ENCODE results near the gene RMRP. TPM values are rescaled to one million over a fixed set of nuclear protein-coding genes. Genes with fewer than 3 reads are reported as not detected.

Gene RMRP
- total and polyA plus RNA-seq, 10 of the 15 experiments (the other 5 are each of a cell fraction or from before 2014, with no cell fraction given), result 12.0 to 42,450 (median 6,418) TPM; not detected in 4

DNA sequence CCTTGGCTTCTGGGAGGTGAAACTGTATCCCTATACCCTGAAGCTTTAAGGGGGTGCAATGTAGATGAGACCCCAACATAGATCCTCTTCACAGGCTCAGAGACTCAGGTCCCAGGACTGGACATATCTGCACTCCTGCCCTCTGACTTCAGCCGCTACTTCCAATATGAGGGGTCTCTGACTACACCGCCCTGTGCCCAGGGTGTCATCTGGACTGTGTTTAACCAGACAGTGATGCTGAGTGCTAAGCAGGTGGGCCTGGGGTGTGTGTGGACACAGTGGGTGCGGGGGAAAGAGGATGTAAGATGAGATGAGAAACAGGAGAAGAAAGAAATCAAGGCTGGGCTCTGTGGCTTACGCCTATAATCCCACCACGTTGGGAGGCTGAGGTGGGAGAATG, 21.3 kb upstream of the RMRP start:
- 66% methylated on average over 5 of the region's 5 CpGs for WGBS (ENCODE audit: insufficient coverage, insufficient replicate concordance, low lambda C conversion rate, missing lambda C conversion rate)
- RAD21 ChIA-PET (ENCODE audit: unreplicated experiment), result interaction anchor here (1.2 kb wide), 1 partner anchor 8 kb away, joined by 3 read pairs; no protein-coding TSS in a partner anchor
- BruUV-seq (replicated peaks), result no TSS peak

More for the DNA sequence above, 21.3 kb upstream of the RMRP start:
- ChIA-PET POLR2A (no interaction called here), CTCF (interaction anchor here (1.3 to 2.6 kb wide), 3 partner anchors 16 to 48 kb away, joined by 3 to 28 read pairs (median 6); no protein-coding TSS in a partner anchor), SMC1A (ENCODE audit: uncharacterized antibody, unreplicated experiment) (interaction anchor here (1.2 kb wide), 1 partner anchor 16 kb away, joined by 3 read pairs; no protein-coding TSS in a partner anchor)
- ATAC-seq, result no peak
- Histone ChIP-seq H3K79me2 (ENCODE audit: control insufficient read depth, insufficient read depth, low read length) (no peaks in the 10 kb centered on the region), H3K4me3 (no peak overlapping the region), H2AFZ (ENCODE audit: control insufficient read depth, low read depth, low read length) (no peak overlapping the region), H4K20me1 (ENCODE audit: control insufficient read depth, insufficient read depth) (no peaks in the 10 kb centered on the region), H3K4me1 (ENCODE audit: control insufficient read depth, insufficient read depth, low read length) (peaks cover 8% of the 10 kb centered on the region), H3K36me3 (ENCODE audit: control insufficient read depth in 2 of 2, insufficient read depth in 2 of 2, low read length in 1 of 2) (no peaks in the 10 kb centered on the region), H3K27ac (ENCODE audit: control insufficient read depth, insufficient read depth) (no peak overlapping the region), H3K9ac (ENCODE audit: control insufficient read depth, insufficient read depth, low read length) (no peak overlapping the region), H3K27me3 (replicated peaks in 1 of 2; ENCODE audit: control insufficient read depth in 2 of 2, insufficient read depth in 2 of 2, low read length in 1 of 2) (peaks cover 0 to 6% of the 10 kb centered on the region in 2 experiments; a peak in 3 of 4 replicates), H3K9me3 (replicated peaks; ENCODE audit: control insufficient read depth, insufficient read depth, low read length) (no peaks in the 10 kb centered on the region), H3K4me2 (ENCODE audit: control insufficient read depth, insufficient read depth) (no peak overlapping the region)
- no peak for DNase-seq (ENCODE audit: low read depth, low spot score)
- intact Hi-C loops (cut with micrococcal nuclease; ENCODE audit: unreplicated experiment), result no loop called here
- TF ChIP-seq CHD4 (IDR thresholded peaks at IDR 0.05) (no peak), PKNOX1 (IDR thresholded peaks at IDR 0.05) (no peak), NFXL1 (IDR thresholded peaks at IDR 0.05; ENCODE audit: borderline replicate concordance) (no peak), SREBF2 (IDR thresholded peaks at IDR 0.05; ENCODE audit: low read length) (no peak), SPI1 (IDR thresholded peaks at IDR 0.05; ENCODE audit: borderline replicate concordance, insufficient read depth, low read depth, low read length) (no peak), HCFC1 (IDR thresholded peaks at IDR 0.05; ENCODE audit: low read length) (no peak), ZNF592 (IDR thresholded peaks at IDR 0.05) (no peak), SIX5 (IDR thresholded peaks at IDR 0.05; ENCODE audit: low read depth, low read length, severe bottlenecking) (no peak), EED (IDR thresholded peaks at IDR 0.05; ENCODE audit: low read depth) (no peak), SP1 (IDR thresholded peaks at IDR 0.05; ENCODE audit: low read depth, low read length) (no peak), NR2F1 (conservative IDR thresholded peaks at IDR 0.05) (no peak), RB1 (IDR thresholded peaks at IDR 0.05; ENCODE audit: borderline replicate concordance) (no peak), FOS (IDR thresholded peaks at IDR 0.05; ENCODE audit: borderline replicate concordance, extremely low read depth, insufficient read length) (no peak), SUPT20H (IDR thresholded peaks at IDR 0.05; ENCODE audit: borderline replicate concordance, control insufficient read depth, low read depth, low read length) (no peak), NFYA (IDR thresholded peaks at IDR 0.05; ENCODE audit: borderline replicate concordance, low read depth, low read length) (no peak), BACH1 (IDR thresholded peaks at IDR 0.05; ENCODE audit: borderline replicate concordance) (no peak), POLR2AphosphoS5 (IDR thresholded peaks at IDR 0.05; ENCODE audit: low read length) (no peak), MTA3 (IDR thresholded peaks at IDR 0.05; ENCODE audit: borderline replicate concordance, low read length) (no peak)
- TF ChIP-seq, protein P1, sequence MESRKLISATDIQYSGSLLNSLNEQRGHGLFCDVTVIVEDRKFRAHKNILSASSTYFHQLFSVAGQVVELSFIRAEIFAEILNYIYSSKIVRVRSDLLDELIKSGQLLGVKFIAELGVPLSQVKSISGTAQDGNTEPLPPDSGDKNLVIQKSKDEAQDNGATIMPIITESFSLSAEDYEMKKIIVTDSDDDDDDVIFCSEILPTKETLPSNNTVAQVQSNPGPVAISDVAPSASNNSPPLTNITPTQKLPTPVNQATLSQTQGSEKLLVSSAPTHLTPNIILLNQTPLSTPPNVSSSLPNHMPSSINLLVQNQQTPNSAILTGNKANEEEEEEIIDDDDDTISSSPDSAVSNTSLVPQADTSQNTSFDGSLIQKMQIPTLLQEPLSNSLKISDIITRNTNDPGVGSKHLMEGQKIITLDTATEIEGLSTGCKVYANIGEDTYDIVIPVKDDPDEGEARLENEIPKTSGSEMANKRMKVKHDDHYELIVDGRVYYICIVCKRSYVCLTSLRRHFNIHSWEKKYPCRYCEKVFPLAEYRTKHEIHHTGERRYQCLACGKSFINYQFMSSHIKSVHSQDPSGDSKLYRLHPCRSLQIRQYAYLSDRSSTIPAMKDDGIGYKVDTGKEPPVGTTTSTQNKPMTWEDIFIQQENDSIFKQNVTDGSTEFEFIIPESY (IDR thresholded peaks at IDR 0.05), result no peak
- in situ Hi-C loops (cut with MboI), result no loop called here
- no peak for FAIRE-seq
